RWPE1 (cell line): ENCODE results near the gene CCDC88C.
A peak's percentile ranks its signal among the peaks of the same experiment; 100 is the strongest.

ENCODE experiments used
- CTCF ChIA-PET: fragments of 350-600 bp; sonication (Branson Sonifier 250); formaldehyde crosslinking; extraction: SDS; loops from one replicate; lab custom pipeline; 2021; lab: Yijun Ruan, JAX
- POLR2A ChIA-PET: fragments of 400-600 bp; formaldehyde crosslinking; extraction: SDS; loops from one replicate; lab custom pipeline; 2020; ENCODE audit warnings: antibody characterized with exemption; ENCODE audit not compliant: low non-redundant PET; lab: Yijun Ruan, JAX
- DNase-seq: peaks from one replicate; pipeline ENCODE4 v3.0.0; 2012; ENCODE audit warnings: low spot score
- H3K27ac ChIP-seq: fragments of 450-650 bp; 2 replicates; pipeline ENCODE4 v1.5.1; 2017
- CTCF ChIP-seq: fragments of 450-650 bp; conservative IDR thresholded peaks from 2 replicates; pipeline ENCODE4 v1.5.1; 2017; ENCODE audit warnings: low read depth, mild to moderate bottlenecking

CCDC88C gene

GRCh38 chr14:91418387-91419043 lies 895 bp upstream of the CCDC88C start:
- DNase-seq, result peak; percentile 48
- ChIA-PET POLR2A (no interaction called here), CTCF (interaction anchor here (0.6 to 2.8 kb wide), 12 partner anchors 41 to 1093 kb away, joined by 3 to 27 read pairs (median 4); no protein-coding TSS in a partner anchor)
- TF ChIP-seq CTCF, result peak; percentile 98
- peak overlapping the region; percentile 91 for H3K27ac ChIP-seq

- DNase-seq, result peak; percentile 57
- ChIA-PET CTCF (interaction anchor here (0.6 to 2.8 kb wide), 11 partner anchors 65 to 1093 kb away, joined by 3 to 27 read pairs (median 4); no protein-coding TSS in a partner anchor), POLR2A (interaction anchor here (0.6 kb wide), 1 partner anchor 93 kb away, joined by 3 read pairs; no protein-coding TSS in a partner anchor)
- peak overlapping the region; percentile 91 for H3K27ac ChIP-seq
- no peak for TF ChIP-seq CTCF
These were observed 365 bp upstream of the CCDC88C start for GRCh38 chr14:91417983-91418386.

DNA sequence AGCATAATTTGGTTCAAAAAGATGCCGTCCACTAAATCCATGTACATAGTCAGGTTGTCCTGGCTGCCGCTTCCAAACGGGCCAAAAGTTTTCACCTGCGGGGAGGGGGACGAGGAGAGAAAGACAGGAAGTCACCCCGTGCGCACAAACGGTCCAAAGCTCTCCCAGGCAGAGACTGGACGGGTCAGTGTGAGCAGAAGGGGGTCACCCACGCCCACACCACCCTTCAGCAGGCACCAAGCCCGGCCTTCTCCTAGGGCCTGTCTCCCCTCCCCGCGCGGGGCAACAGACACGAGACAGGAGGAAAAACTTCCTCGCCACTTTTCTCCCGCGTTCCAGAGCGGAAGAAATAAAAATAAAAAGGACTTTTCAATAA lies 888 bp downstream of the CCDC88C start:
- DNase-seq, result peak; percentile 21
- CTCF ChIA-PET, result interaction anchor here (0.6 to 1.0 kb wide), 4 partner anchors 8 to 92 kb away, joined by 3 to 4 read pairs (median 3); no protein-coding TSS in a partner anchor
- POLR2A ChIA-PET, result interaction anchor here (1.4 kb wide), 1 partner anchor 19 kb away, joined by 4 read pairs; no protein-coding TSS in a partner anchor
- H3K27ac ChIP-seq, result peak overlapping the region; percentile 91
- TF ChIP-seq CTCF, result no peak

- ChIA-PET POLR2A (interaction anchor here (1.4 kb wide), 1 partner anchor 18 kb away, joined by 4 read pairs; no protein-coding TSS in a partner anchor), CTCF (interaction anchor here (0.6 to 1.0 kb wide), 7 partner anchors 9 to 93 kb away, joined by 3 to 6 read pairs (median 3); no protein-coding TSS in a partner anchor)
- TF ChIP-seq CTCF, result no peak
- peak overlapping the region; percentile 91 for H3K27ac ChIP-seq
- peak; percentile 67 for DNase-seq
These were observed 1.6 kb downstream of the CCDC88C start for GRCh38 chr14:91415794-91416743.

DNA sequence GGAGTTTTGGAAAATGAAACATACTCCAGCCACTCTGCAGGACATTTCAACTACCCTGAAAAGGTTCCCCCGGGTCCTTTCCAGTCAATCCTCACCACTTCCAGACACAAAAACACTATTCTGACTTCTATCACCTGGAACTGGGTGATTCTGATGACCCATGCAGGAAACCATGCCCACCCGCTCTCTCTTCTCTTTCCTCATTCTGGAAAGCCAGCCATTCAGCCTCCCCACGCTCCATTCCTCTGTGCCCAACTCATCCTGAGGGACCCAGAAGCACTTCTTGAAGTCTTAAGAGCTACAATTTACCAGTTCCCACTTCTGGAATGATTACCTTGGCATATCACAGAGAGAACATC lies 3.2 kb downstream of the CCDC88C start:
- DNase-seq, result no peak
- POLR2A ChIA-PET, result interaction anchor here (0.6 kb wide), 1 partner anchor 60 kb away, joined by 4 read pairs; no protein-coding TSS in a partner anchor
- CTCF ChIA-PET, result interaction anchor here (1.3 kb wide), 2 partner anchors 45 to 91 kb away, joined by 3 to 4 read pairs; no protein-coding TSS in a partner anchor
- H3K27ac ChIP-seq, result peak overlapping the region; percentile 91
- TF ChIP-seq CTCF, result no peak
